IMR-90 (cell line): ENCODE data around the gene DRD4.

Source experiments
- BHLHE40 ChIP-seq: fragments of 150-350 bp; IDR thresholded peaks from 2 replicates; pipeline ENCODE4 v1.6.1; 2016; ENCODE audit warnings: mild to moderate bottlenecking, low read depth, low read length
- CEBPB ChIP-seq: IDR thresholded peaks from 2 replicates; pipeline ENCODE4 v1.6.1; 2012; ENCODE audit warnings: low read depth, low read length, improper control_type of control experiment
- CHD1 ChIP-seq: IDR thresholded peaks from 2 replicates; pipeline ENCODE4 v1.6.1; 2012; ENCODE audit warnings: low read depth, low read length, improper control_type of control experiment
- CTCF ChIP-seq: conservative IDR thresholded peaks from 2 replicates; pipeline ENCODE4 v1.5.1; 2012; ENCODE audit warnings: mild to moderate bottlenecking, low read depth, low read length, improper control_type of control experiment
- FOS ChIP-seq: fragments of 150-350 bp; IDR thresholded peaks from 2 replicates; pipeline ENCODE4 v1.6.1; 2016; ENCODE audit warnings: low read depth, low read length
- MAZ ChIP-seq: IDR thresholded peaks from 2 replicates; pipeline ENCODE4 v1.6.1; 2012; ENCODE audit warnings: low read depth, mild to moderate bottlenecking, low read length, improper control_type of control experiment, moderate library complexity, borderline replicate concordance
- POLR2A ChIP-seq: IDR thresholded peaks from 2 replicates; pipeline ENCODE4 v1.6.1; 2012; ENCODE audit warnings: mild to moderate bottlenecking, low read depth, low read length
- RAD21 ChIP-seq: IDR thresholded peaks from 2 replicates; pipeline ENCODE4 v1.6.1; 2012; ENCODE audit warnings: low read length, improper control_type of control experiment
- RCOR1 ChIP-seq: IDR thresholded peaks from 2 replicates; pipeline ENCODE4 v1.6.1; 2012; ENCODE audit warnings: mild to moderate bottlenecking, low read length, improper control_type of control experiment; ENCODE audit not compliant: insufficient replicate concordance
- RFX5 ChIP-seq: IDR thresholded peaks from 2 replicates; pipeline ENCODE4 v1.8.0; 2012; ENCODE audit warnings: low read depth, mild to moderate bottlenecking, low read length, moderate library complexity
- SMC3 ChIP-seq: fragments of 150-350 bp; IDR thresholded peaks from 2 replicates; pipeline ENCODE4 v1.6.1; 2016; ENCODE audit warnings: low read depth, mild to moderate bottlenecking, antibody characterized with exemption, low read length, moderate library complexity
- USF2 ChIP-seq: fragments of 150-350 bp; IDR thresholded peaks from 2 replicates; pipeline ENCODE4 v1.6.1; 2017; ENCODE audit warnings: mild to moderate bottlenecking, antibody characterized with exemption, low read length, low read depth

GRCh38 chr11:595400-595799 lies 41.7 kb upstream of the DRD4 start:
- TF ChIP-seq CTCF (no peak), POLR2A (no peak), RCOR1 (no peak), CEBPB (no peak), SMC3 (no peak), CHD1 (no peak), USF2 (no peak), RAD21 (no peak), RFX5 (no peak), BHLHE40 (no peak), FOS (no peak), MAZ (no peak)
